Endothelial cell of umbilical vein (primary cell): Measurements from ENCODE around the gene RUSF1.
A peak's percentile ranks its signal among the peaks of the same experiment; 100 is the strongest.

Source experiments
- EZH2 ChIP-seq: IDR thresholded peaks from 2 replicates; pipeline ENCODE4 v1.6.1; 2012; ENCODE audit warnings: borderline replicate concordance, low read depth, mild to moderate bottlenecking, moderate library complexity, low read length, inconsistent platforms; ENCODE audit not compliant: severe bottlenecking
- FOS ChIP-seq: IDR thresholded peaks from 2 replicates; pipeline ENCODE4 v1.6.1; 2011; ENCODE audit warnings: mild to moderate bottlenecking, low read length, moderate library complexity, borderline replicate concordance; ENCODE audit not compliant: insufficient read depth
- GATA2 ChIP-seq: IDR thresholded peaks from 2 replicates; pipeline ENCODE4 v1.7.0; 2011; ENCODE audit warnings: low read depth, mild to moderate bottlenecking, moderate library complexity, mixed read lengths, low read length; ENCODE audit not compliant: insufficient read length, insufficient read depth
- MYC ChIP-seq: IDR thresholded peaks from one replicate; pipeline ENCODE4 v1.6.1; 2011; ENCODE audit warnings: mild to moderate bottlenecking, low read depth, low read length
- POLR2A ChIP-seq: IDR thresholded peaks from 2 replicates; pipeline ENCODE4 v1.6.1; 2012; ENCODE audit warnings: low read depth, mild to moderate bottlenecking, control low read depth, low read length
- POLR2AphosphoS5 ChIP-seq: IDR thresholded peaks from 2 replicates; pipeline ENCODE4 v1.6.1; 2012; ENCODE audit warnings: low read depth, mild to moderate bottlenecking, control low read depth, low read length, moderate library complexity; ENCODE audit not compliant: insufficient read depth
- TF ChIP-seq, protein P1 (sequence below), 2 donors: IDR thresholded peaks; 1 replicate in 1 of 2; 2 replicates in 1 of 2; pipeline ENCODE4 v1.5.1; 2011; ENCODE audit warnings: low read length in 2 of 2, mild to moderate bottlenecking in 2 of 2, moderate library complexity in 2 of 2, control low read depth in 1 of 2, inconsistent platforms in 1 of 2, low read depth in 1 of 2; ENCODE audit not compliant: insufficient read depth in 1 of 2; ENCODE audit errors: extremely low read depth in 1 of 2
- TF ChIP-seq, protein P2 (sequence below): IDR thresholded peaks from 2 replicates; pipeline ENCODE4 v1.6.1; 2011; ENCODE audit not compliant: insufficient read depth, insufficient read length

DNA sequence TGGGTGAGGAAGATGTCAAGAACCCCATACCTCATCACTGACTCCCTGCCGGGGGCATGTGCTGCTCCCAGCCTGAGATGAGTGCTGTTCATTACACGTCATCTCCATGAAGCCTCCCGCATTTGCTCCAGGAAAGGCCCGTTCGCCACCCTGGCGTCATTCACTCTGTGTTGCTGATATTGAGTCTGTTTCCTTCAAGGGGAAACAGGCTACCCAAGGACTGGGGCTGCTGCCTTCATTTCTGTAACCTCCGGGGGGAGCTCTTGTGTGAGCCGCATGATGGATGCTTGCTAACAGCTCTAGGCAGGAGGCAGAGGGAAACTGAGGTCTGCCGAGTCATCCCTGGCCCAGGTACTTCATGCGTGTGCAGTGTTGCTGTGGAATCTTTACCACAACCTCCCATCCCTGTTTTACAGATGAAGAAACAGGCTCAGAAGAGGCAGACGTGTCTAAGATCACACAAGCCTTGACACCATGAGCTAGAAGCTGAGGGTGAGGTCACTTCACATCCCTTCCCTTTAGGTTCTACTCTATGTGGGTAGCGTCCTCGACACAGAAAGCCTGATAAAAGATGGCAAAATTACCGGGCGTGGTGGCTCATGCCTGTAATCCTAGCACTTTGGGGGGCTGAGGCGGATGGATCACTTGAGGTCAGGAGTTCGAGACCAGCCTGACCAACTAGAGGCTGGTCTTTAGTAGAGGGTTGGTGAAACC lies 52.4 kb downstream of the RUSF1 start:
- TF ChIP-seq EZH2, result no peak
- no peak for TF ChIP-seq POLR2A
- TF ChIP-seq, protein P1, sequence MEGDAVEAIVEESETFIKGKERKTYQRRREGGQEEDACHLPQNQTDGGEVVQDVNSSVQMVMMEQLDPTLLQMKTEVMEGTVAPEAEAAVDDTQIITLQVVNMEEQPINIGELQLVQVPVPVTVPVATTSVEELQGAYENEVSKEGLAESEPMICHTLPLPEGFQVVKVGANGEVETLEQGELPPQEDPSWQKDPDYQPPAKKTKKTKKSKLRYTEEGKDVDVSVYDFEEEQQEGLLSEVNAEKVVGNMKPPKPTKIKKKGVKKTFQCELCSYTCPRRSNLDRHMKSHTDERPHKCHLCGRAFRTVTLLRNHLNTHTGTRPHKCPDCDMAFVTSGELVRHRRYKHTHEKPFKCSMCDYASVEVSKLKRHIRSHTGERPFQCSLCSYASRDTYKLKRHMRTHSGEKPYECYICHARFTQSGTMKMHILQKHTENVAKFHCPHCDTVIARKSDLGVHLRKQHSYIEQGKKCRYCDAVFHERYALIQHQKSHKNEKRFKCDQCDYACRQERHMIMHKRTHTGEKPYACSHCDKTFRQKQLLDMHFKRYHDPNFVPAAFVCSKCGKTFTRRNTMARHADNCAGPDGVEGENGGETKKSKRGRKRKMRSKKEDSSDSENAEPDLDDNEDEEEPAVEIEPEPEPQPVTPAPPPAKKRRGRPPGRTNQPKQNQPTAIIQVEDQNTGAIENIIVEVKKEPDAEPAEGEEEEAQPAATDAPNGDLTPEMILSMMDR (IDR thresholded peaks at IDR 0.05; ENCODE audit: extremely low read depth in 1 of 2, insufficient read depth in 1 of 2, low read depth in 1 of 2, low read length in 2 of 2), result peak; percentile 27 to 52
- TF ChIP-seq MYC, result no peak
- TF ChIP-seq FOS, result no peak
- TF ChIP-seq, protein P2, sequence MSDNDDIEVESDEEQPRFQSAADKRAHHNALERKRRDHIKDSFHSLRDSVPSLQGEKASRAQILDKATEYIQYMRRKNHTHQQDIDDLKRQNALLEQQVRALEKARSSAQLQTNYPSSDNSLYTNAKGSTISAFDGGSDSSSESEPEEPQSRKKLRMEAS, result no peak
- TF ChIP-seq POLR2AphosphoS5, result no peak
- no peak for TF ChIP-seq GATA2
